Astrocyte (in vitro differentiated cells and primary cell): ENCODE data around the gene FN1. TPM values are rescaled to one million over a fixed set of nuclear protein-coding genes. Genes with fewer than 3 reads are reported as not detected.

Source experiments
- DNase-seq: peaks from one replicate; pipeline ENCODE4 v3.0.0-alpha.2; 2010; ENCODE audit warnings: low read depth
- FAIRE-seq: peaks from 2 replicates; lab custom pipeline; 2011; peaks lifted over from hg19 to GRCh38; lab: Jason Lieb, UNC
- H2AFZ ChIP-seq: 2 replicates; pipeline ENCODE4 v1.6.0; 2012; ENCODE audit warnings: low read depth, low read length, inconsistent platforms
- H3K27ac ChIP-seq: 2 replicates; pipeline ENCODE4 v1.5.1; 2011; ENCODE audit warnings: low read depth, low read length, inconsistent platforms
- H3K27me3 ChIP-seq: 2 replicates; pipeline ENCODE4 v1.6.0; 2011; ENCODE audit warnings: low read length, inconsistent platforms; ENCODE audit not compliant: insufficient read depth
- H3K36me3 ChIP-seq: 2 replicates; pipeline ENCODE4 v1.5.1; 2011; ENCODE audit warnings: low read length, inconsistent platforms; ENCODE audit not compliant: insufficient read depth
- H3K4me1 ChIP-seq: 2 replicates; pipeline ENCODE4 v1.5.1; 2011; ENCODE audit warnings: low read length, inconsistent platforms; ENCODE audit not compliant: insufficient read depth
- H3K4me2 ChIP-seq: 2 replicates; pipeline ENCODE4 v1.6.0; 2012; ENCODE audit warnings: low read length, inconsistent platforms
- H3K4me3 ChIP-seq: 2 replicates; pipeline ENCODE4 v1.5.1; 2011; ENCODE audit warnings: low read depth, mild to moderate bottlenecking, low read length, inconsistent platforms; ENCODE audit not compliant: insufficient read depth
- H3K79me2 ChIP-seq: 2 replicates; pipeline ENCODE4 v1.6.0; 2012; ENCODE audit warnings: mild to moderate bottlenecking, low read length, inconsistent platforms; ENCODE audit not compliant: insufficient read depth
- H3K9ac ChIP-seq: 2 replicates; pipeline ENCODE4 v1.6.0; 2012; ENCODE audit warnings: mild to moderate bottlenecking, low read length, inconsistent platforms
- H3K9me3 ChIP-seq: 2 replicates; pipeline ENCODE4 v1.5.1; 2012; ENCODE audit warnings: low read depth, mild to moderate bottlenecking, low read length, inconsistent platforms; ENCODE audit not compliant: insufficient read depth
- H4K20me1 ChIP-seq: 2 replicates; pipeline ENCODE4 v1.6.0; 2012; ENCODE audit warnings: low read length, inconsistent platforms; ENCODE audit not compliant: insufficient read depth
- H3K27ac Mint-ChIP-seq: one replicate; pipeline ENCODE4 v1.8.0; 2021; ENCODE audit warnings: mild to moderate bottlenecking, mixed read lengths; ENCODE audit not compliant: unreplicated experiment
- H3K27me3 Mint-ChIP-seq: one replicate; pipeline ENCODE4 v1.8.0; 2021; ENCODE audit warnings: low read depth, mixed read lengths; ENCODE audit not compliant: unreplicated experiment
- H3K36me3 Mint-ChIP-seq: one replicate; pipeline ENCODE4 v1.8.0; 2021; ENCODE audit warnings: low read depth, mixed read lengths; ENCODE audit not compliant: unreplicated experiment
- H3K4me1 Mint-ChIP-seq: one replicate; pipeline ENCODE4 v1.8.0; 2021; ENCODE audit warnings: low read depth, mixed read lengths; ENCODE audit not compliant: unreplicated experiment
- H3K4me3 Mint-ChIP-seq: one replicate; pipeline ENCODE4 v1.8.0; 2021; ENCODE audit warnings: mild to moderate bottlenecking, moderate library complexity, mixed read lengths; ENCODE audit not compliant: unreplicated experiment
- H3K9me3 Mint-ChIP-seq: one replicate; pipeline ENCODE4 v1.8.0; 2021; ENCODE audit warnings: mild to moderate bottlenecking, mixed read lengths; ENCODE audit not compliant: unreplicated experiment
- EZH2 ChIP-seq: IDR thresholded peaks from 2 replicates; pipeline ENCODE4 v1.6.1; 2012; ENCODE audit warnings: mild to moderate bottlenecking, low read length, inconsistent platforms; ENCODE audit not compliant: insufficient read depth
- total RNA-seq: library from RNA; stranded (reverse); gene quantifications from 2 replicates; pipeline ENCODE4 v1.2.1, GENCODE V29; 2021
- TF ChIP-seq, protein P1 (sequence below): IDR thresholded peaks from 2 replicates; pipeline ENCODE4 v1.5.1; 2011; ENCODE audit warnings: low read depth, mild to moderate bottlenecking, inconsistent platforms, low read length, moderate library complexity; ENCODE audit not compliant: insufficient read depth

FN1 gene
- total RNA-seq, 1 donor from 2014 or later: 17,010 TPM

DNA sequence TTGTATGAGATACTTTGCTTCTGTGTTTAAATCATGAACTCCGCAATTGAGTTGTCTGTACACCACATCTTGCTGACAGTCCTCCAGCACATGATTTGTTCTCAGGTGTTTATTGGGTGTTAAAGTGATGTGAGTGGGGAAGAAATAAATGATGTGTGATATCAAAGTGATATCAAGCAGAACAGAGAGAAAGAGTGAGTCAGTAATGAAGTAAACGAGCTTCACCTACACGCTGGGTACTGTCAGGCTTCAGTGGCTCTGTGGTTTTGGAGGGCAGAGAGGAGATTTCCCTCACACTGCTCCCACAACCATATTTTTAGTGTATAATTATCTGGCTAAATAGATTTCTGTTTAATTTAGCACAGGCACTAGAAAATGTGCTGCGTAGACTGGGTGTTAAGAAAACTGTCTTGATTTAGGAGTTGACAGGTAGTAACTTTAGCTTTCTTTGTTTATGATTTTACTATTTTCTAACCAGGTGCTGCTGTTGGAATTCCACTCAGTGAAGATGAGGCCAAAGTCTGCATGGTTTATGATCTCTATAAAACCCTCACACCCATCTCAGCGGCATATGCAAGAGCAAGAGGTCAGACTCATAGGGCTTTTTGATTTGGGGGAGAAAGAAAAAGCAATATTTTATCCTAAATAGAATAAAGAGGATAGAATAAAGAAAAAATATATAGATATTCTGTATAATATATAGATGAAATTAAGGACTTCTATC is 102.8 kb downstream of the FN1 start:
- H3K9me3 ChIP-seq: no peaks in the 10 kb centered on the region
- H3K36me3 ChIP-seq: peaks cover 34% of the 10 kb centered on the region
- Mint-ChIP-seq H3K27me3 (no peaks in the 10 kb centered on the region), H3K9me3 (peaks cover 3% of the 10 kb centered on the region), H3K4me1 (peaks cover 12% of the 10 kb centered on the region), H3K27ac (no peak overlapping the region), H3K36me3 (peaks cover 8% of the 10 kb centered on the region), H3K4me3 (no peak overlapping the region)
- H3K4me1 ChIP-seq: peaks cover 5% of the 10 kb centered on the region
- DNase-seq (no peak), FAIRE-seq (peak; percentile 29)
- H2AFZ ChIP-seq: no peak overlapping the region
- no peak overlapping the region for H3K4me3 ChIP-seq
- no peak for TF ChIP-seq EZH2
- TF ChIP-seq, protein P1, sequence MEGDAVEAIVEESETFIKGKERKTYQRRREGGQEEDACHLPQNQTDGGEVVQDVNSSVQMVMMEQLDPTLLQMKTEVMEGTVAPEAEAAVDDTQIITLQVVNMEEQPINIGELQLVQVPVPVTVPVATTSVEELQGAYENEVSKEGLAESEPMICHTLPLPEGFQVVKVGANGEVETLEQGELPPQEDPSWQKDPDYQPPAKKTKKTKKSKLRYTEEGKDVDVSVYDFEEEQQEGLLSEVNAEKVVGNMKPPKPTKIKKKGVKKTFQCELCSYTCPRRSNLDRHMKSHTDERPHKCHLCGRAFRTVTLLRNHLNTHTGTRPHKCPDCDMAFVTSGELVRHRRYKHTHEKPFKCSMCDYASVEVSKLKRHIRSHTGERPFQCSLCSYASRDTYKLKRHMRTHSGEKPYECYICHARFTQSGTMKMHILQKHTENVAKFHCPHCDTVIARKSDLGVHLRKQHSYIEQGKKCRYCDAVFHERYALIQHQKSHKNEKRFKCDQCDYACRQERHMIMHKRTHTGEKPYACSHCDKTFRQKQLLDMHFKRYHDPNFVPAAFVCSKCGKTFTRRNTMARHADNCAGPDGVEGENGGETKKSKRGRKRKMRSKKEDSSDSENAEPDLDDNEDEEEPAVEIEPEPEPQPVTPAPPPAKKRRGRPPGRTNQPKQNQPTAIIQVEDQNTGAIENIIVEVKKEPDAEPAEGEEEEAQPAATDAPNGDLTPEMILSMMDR: no peak
- no peaks in the 10 kb centered on the region for H3K27me3 ChIP-seq
- no peak overlapping the region for H3K4me2 ChIP-seq
- H3K27ac ChIP-seq: no peak overlapping the region
- no peak overlapping the region for H3K9ac ChIP-seq
- H4K20me1 ChIP-seq: peaks cover 20% of the 10 kb centered on the region
- peaks cover 24% of the 10 kb centered on the region for H3K79me2 ChIP-seq

DNA sequence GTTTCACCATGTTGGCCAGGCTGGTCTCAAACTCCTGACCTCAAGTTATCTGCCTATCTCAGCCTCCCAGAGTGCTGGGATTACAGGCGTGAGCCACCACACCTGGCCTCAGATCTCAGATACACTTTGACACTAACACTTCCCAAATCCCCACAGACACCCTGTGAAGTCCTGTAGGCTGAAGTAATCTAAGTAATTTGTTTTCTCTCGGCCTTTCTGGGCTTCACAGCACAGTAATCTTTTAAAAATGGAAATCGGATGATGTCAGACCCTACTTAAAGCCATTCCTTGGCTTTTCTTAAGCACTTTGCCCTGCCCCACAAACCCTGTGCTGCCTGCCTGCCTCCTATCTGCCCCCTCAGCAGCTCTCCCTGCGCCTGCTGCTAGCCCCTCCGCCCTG is 107.8 kb downstream of the FN1 start:
- Histone ChIP-seq H3K4me3 (no peak overlapping the region), H2AFZ (no peak overlapping the region), H3K9me3 (no peaks in the 10 kb centered on the region), H3K4me1 (peaks cover 5% of the 10 kb centered on the region), H3K4me2 (no peak overlapping the region), H3K27me3 (no peaks in the 10 kb centered on the region), H3K79me2 (peaks cover 61% of the 10 kb centered on the region), H3K27ac (peak overlapping the region; percentile 30), H3K9ac (no peak overlapping the region), H4K20me1 (peaks cover 34% of the 10 kb centered on the region), H3K36me3 (peaks cover 31% of the 10 kb centered on the region)
- Mint-ChIP-seq H3K27me3 (no peaks in the 10 kb centered on the region), H3K4me1 (peaks cover 21% of the 10 kb centered on the region), H3K4me3 (peak overlapping the region; percentile 60), H3K27ac (no peak overlapping the region), H3K36me3 (peaks cover 16% of the 10 kb centered on the region), H3K9me3 (peaks cover 3% of the 10 kb centered on the region)
- no peak for FAIRE-seq
- TF ChIP-seq, protein P1: no peak
- no peak for TF ChIP-seq EZH2
- no peak for DNase-seq

GRCh38 chr2:215324811-215325210 is 111.1 kb downstream of the FN1 start:
- no peak for DNase-seq
- Mint-ChIP-seq H3K27ac (no peak overlapping the region), H3K36me3 (peaks cover 24% of the 10 kb centered on the region), H3K27me3 (no peaks in the 10 kb centered on the region), H3K4me3 (no peak overlapping the region), H3K9me3 (peaks cover 3% of the 10 kb centered on the region), H3K4me1 (peaks cover 21% of the 10 kb centered on the region)
- Histone ChIP-seq H2AFZ (no peak overlapping the region), H4K20me1 (peaks cover 23% of the 10 kb centered on the region), H3K36me3 (peaks cover 51% of the 10 kb centered on the region), H3K79me2 (peaks cover 59% of the 10 kb centered on the region), H3K4me3 (no peak overlapping the region), H3K9ac (no peak overlapping the region), H3K27ac (no peak overlapping the region), H3K4me2 (no peak overlapping the region), H3K9me3 (no peaks in the 10 kb centered on the region), H3K4me1 (peaks cover 5% of the 10 kb centered on the region), H3K27me3 (no peaks in the 10 kb centered on the region)
- TF ChIP-seq, protein P1: no peak
- no peak for TF ChIP-seq EZH2
- FAIRE-seq: no peak
